A673 (cell line): ENCODE measurements around the gene MMP24OS. TPM values are rescaled to one million over a fixed set of nuclear protein-coding genes. Genes with fewer than 3 reads are reported as not detected.
"Not testable (repeated sequence)": the region's sequence is repeated elsewhere in the genome, so short reads cannot be mapped to it uniquely, and the experiment has no call there.

ENCODE experiments used
- BruUV-seq: library from RNA; stranded (reverse); fragments of 400-500 nt; replicated peaks from 2 replicates; lab custom pipeline; 2021; lab: Mats Ljungman, UMichigan
- CTCF ChIA-PET: fragments of 300-600 bp; sonication (Branson Sonifier 250); formaldehyde crosslinking; loops from one replicate; lab custom pipeline; 2022; ENCODE audit warnings: antibody characterized with exemption; lab: Charles Lee
- POLR2A ChIA-PET: fragments of 300-600 bp; sonication (Branson Sonifier 250); formaldehyde crosslinking; loops from one replicate; lab custom pipeline; 2022; ENCODE audit warnings: antibody characterized with exemption; ENCODE audit not compliant: low non-redundant PET; lab: Charles Lee
- DNase-seq: peaks from one replicate; pipeline ENCODE4 v3.0.0-alpha.2; 2015; ENCODE audit warnings: low spot score
- H3K27ac ChIP-seq: fragments of 200-600 bp; sonication (generic); 2 replicates; pipeline ENCODE4 v1.5.1; 2016; ENCODE audit warnings: mixed run types, low read depth, mild to moderate bottlenecking, mixed read lengths, antibody characterized with exemption, low read length; ENCODE audit not compliant: poor library complexity, severe bottlenecking
- H3K27me3 ChIP-seq: fragments of 200-600 bp; sonication (generic); replicated peaks from 2 replicates; pipeline ENCODE4 v1.6.1; 2017; ENCODE audit warnings: mixed run types, low read depth, mild to moderate bottlenecking, mixed read lengths, antibody characterized with exemption, low read length; ENCODE audit not compliant: insufficient read depth, poor library complexity
- H3K36me3 ChIP-seq: fragments of 200-600 bp; sonication (generic); 2 replicates; pipeline ENCODE4 v1.6.1; 2016; ENCODE audit warnings: mixed run types, mild to moderate bottlenecking, mixed read lengths, antibody characterized with exemption, low read length; ENCODE audit not compliant: insufficient read depth, poor library complexity, severe bottlenecking
- H3K4me1 ChIP-seq: fragments of 200-600 bp; sonication (generic); 2 replicates; pipeline ENCODE4 v1.6.1; 2017; ENCODE audit warnings: mixed run types, mild to moderate bottlenecking, mixed read lengths, antibody characterized with exemption, low read length; ENCODE audit not compliant: insufficient read depth, poor library complexity, severe bottlenecking
- H3K4me3 ChIP-seq: fragments of 200-600 bp; sonication (generic); 2 replicates; pipeline ENCODE4 v1.5.1; 2016; ENCODE audit warnings: low read depth, mixed run types, mild to moderate bottlenecking, mixed read lengths, low read length; ENCODE audit not compliant: poor library complexity, severe bottlenecking
- H3K9me3 ChIP-seq: fragments of 200-600 bp; sonication (generic); 2 replicates; pipeline ENCODE4 v1.6.1; 2016; ENCODE audit warnings: mixed run types, low read depth, mild to moderate bottlenecking, mixed read lengths, antibody characterized with exemption, low read length; ENCODE audit not compliant: poor library complexity, severe bottlenecking
- CTCF ChIP-seq: fragments of 300-800, 200-600 bp; sonication (generic); conservative IDR thresholded peaks from 2 replicates; pipeline ENCODE4 v1.5.1; 2017; ENCODE audit warnings: low read depth, mild to moderate bottlenecking, antibody characterized with exemption, low read length, moderate library complexity, mixed read lengths
- EZH2 ChIP-seq: fragments of 200-600 bp; sonication (generic); IDR thresholded peaks from 2 replicates; pipeline ENCODE4 v1.6.1; 2017; ENCODE audit warnings: borderline replicate concordance, low read depth, mild to moderate bottlenecking, mixed read lengths, antibody characterized with exemption, low read length; ENCODE audit not compliant: poor library complexity, severe bottlenecking
- intact Hi-C: fragments of 100-400 bp; cut with micrococcal nuclease; formaldehyde crosslinking; loops from one replicate; pipeline ENCODE4 v1.10.0; 2022; ENCODE audit not compliant: unreplicated experiment
- total RNA-seq: library from RNA; stranded (reverse); gene quantifications from 2 replicates; pipeline ENCODE4 v1.2.3, GENCODE V29; 2021

Gene MMP24OS
- total RNA-seq, 1 experiment from 2014 or later = 26.2 TPM

GRCh38 chr20:35253010-35253409 is 24.9 kb downstream of the MMP24OS start:
- no peaks in the 10 kb centered on the region for H3K4me1 ChIP-seq
- BruUV-seq = no TSS peak
- TF ChIP-seq CTCF (no peak), EZH2 (no peak)
- no peak for DNase-seq
- CTCF ChIA-PET = interaction anchor here (0.6 kb wide), 2 partner anchors 994 to 1341 kb away, joined by 4 to 8 read pairs; no protein-coding TSS in a partner anchor
- H3K9me3 ChIP-seq = no peaks in the 10 kb centered on the region
- no peak overlapping the region for H3K4me3 ChIP-seq
- POLR2A ChIA-PET = interaction anchor here (0.7 kb wide), 1 partner anchor 42 kb away, joined by 18 read pairs; no protein-coding TSS in a partner anchor
- H3K36me3 ChIP-seq = no peaks in the 10 kb centered on the region
- intact Hi-C loops = no loop called here
- no peaks in the 10 kb centered on the region for H3K27me3 ChIP-seq
- no peak overlapping the region for H3K27ac ChIP-seq

DNA sequence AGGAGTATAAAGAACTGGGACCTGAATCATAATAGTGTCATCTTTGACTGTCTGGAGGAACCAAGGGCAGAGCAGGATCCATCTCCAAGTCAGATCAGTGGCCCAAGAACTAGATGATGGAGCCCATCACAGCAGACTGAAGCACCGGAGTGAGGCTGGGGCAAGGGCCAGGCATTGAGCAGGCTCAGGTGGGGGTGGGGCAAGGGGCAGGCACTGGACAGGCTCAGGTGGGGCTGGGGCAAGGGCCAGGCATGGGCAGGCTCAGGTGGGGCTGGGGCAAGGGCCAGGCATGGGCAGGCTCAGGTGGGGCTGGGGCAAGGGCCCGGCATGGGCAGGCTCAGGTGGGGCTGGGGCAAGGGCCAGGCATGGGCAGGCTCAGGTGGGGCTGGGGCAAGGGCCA is 25.3 kb downstream of the MMP24OS start:
- BruUV-seq, CTCF ChIA-PET, POLR2A ChIA-PET, DNase-seq, H3K4me1 ChIP-seq, intact Hi-C loops, H3K27ac ChIP-seq, H3K9me3 ChIP-seq, H3K27me3 ChIP-seq, H3K4me3 ChIP-seq, H3K36me3 ChIP-seq: not testable (repeated sequence)

- no peak overlapping the region for H3K4me3 ChIP-seq
- no peaks in the 10 kb centered on the region for H3K9me3 ChIP-seq
- no TSS peak for BruUV-seq
- H3K27me3 ChIP-seq = no peaks in the 10 kb centered on the region
- no peak for DNase-seq
- H3K27ac ChIP-seq = no peak overlapping the region
- TF ChIP-seq EZH2 (no peak), CTCF (no peak)
- H3K4me1 ChIP-seq = no peaks in the 10 kb centered on the region
- intact Hi-C loops = no loop called here
- ChIA-PET CTCF (no interaction called here), POLR2A (no interaction called here)
- H3K36me3 ChIP-seq = no peaks in the 10 kb centered on the region
Observed at GRCh38 chr20:35252037-35252461, 25.9 kb downstream of the MMP24OS start.

GRCh38 chr20:35251613-35251940 is 26.3 kb downstream of the MMP24OS start:
- CTCF ChIA-PET = no interaction called here
- no peak overlapping the region for H3K4me3 ChIP-seq
- H3K36me3 ChIP-seq = no peaks in the 10 kb centered on the region
- no peak overlapping the region for H3K27ac ChIP-seq
- H3K4me1 ChIP-seq = no peaks in the 10 kb centered on the region
- H3K27me3 ChIP-seq = no peaks in the 10 kb centered on the region
- POLR2A ChIA-PET = no interaction called here
- no peaks in the 10 kb centered on the region for H3K9me3 ChIP-seq
- TF ChIP-seq CTCF (no peak), EZH2 (no peak)
- no peak for DNase-seq
- no TSS peak for BruUV-seq
- intact Hi-C loops = no loop called here
